H9 (cell line): ENCODE results near the gene TRMT1. TPM values are rescaled to one million over a fixed set of nuclear protein-coding genes. Genes with fewer than 3 reads are reported as not detected.

Experiments used
- DNase-seq: peaks from one replicate; pipeline ENCODE4 v3.0.0-alpha.2; 2017
- H2AFZ ChIP-seq: one replicate; pipeline ENCODE4 v1.6.1; 2013; ENCODE audit warnings: mild to moderate bottlenecking, low read length, control low read depth, moderate library complexity
- H2AK5ac ChIP-seq: 2 replicates; pipeline ENCODE4 v1.6.1; 2013; ENCODE audit warnings: low read length, control low read depth, mixed read lengths; ENCODE audit not compliant: insufficient read length
- H2BK120ac ChIP-seq: one replicate; pipeline ENCODE4 v1.6.1; 2013; ENCODE audit warnings: low read depth, mild to moderate bottlenecking, low read length, control low read depth, inconsistent platforms; ENCODE audit not compliant: poor library complexity, severe bottlenecking
- H2BK12ac ChIP-seq: 2 replicates; pipeline ENCODE4 v1.6.1; 2013; ENCODE audit warnings: low read length, control low read depth, mixed read lengths, low read depth; ENCODE audit not compliant: insufficient read length
- H2BK15ac ChIP-seq: 2 replicates; pipeline ENCODE4 v1.6.1; 2013; ENCODE audit warnings: low read depth, low read length, control low read depth
- H2BK20ac ChIP-seq: one replicate; pipeline ENCODE4 v1.6.1; 2013; ENCODE audit warnings: low read depth, mild to moderate bottlenecking, low read length, control low read depth, inconsistent platforms; ENCODE audit not compliant: poor library complexity, severe bottlenecking
- H2BK5ac ChIP-seq: 2 replicates; pipeline ENCODE4 v1.6.1; 2013; ENCODE audit warnings: low read length, control low read depth, mixed read lengths; ENCODE audit not compliant: insufficient read length
- H3K14ac ChIP-seq: 2 replicates; pipeline ENCODE4 v1.6.1; 2013; ENCODE audit warnings: low read length, control low read depth; ENCODE audit not compliant: insufficient read depth
- H3K18ac ChIP-seq: 2 replicates; pipeline ENCODE4 v1.6.1; 2013; ENCODE audit warnings: low read depth, mild to moderate bottlenecking, mixed read lengths, low read length, control low read depth; ENCODE audit not compliant: insufficient read length
- H3K23ac ChIP-seq: 2 replicates; pipeline ENCODE4 v1.6.1; 2013; ENCODE audit warnings: low read length, control low read depth, mixed read lengths, low read depth; ENCODE audit not compliant: insufficient read length
- H3K23me2 ChIP-seq: 2 replicates; pipeline ENCODE4 v1.6.1; 2013; ENCODE audit warnings: low read depth, mild to moderate bottlenecking, mixed read lengths, low read length, control low read depth; ENCODE audit not compliant: insufficient read length, poor library complexity, severe bottlenecking
- H3K27ac ChIP-seq: 2 replicates; pipeline ENCODE4 v1.5.1; 2013; ENCODE audit warnings: low read length, control low read depth, mixed read lengths, low read depth; ENCODE audit not compliant: insufficient read length
- H3K27me3 ChIP-seq: 2 replicates; pipeline ENCODE4 v1.6.1; 2013; ENCODE audit warnings: low read length, control low read depth, inconsistent platforms; ENCODE audit not compliant: insufficient read depth
- H3K4ac ChIP-seq: 2 replicates; pipeline ENCODE4 v1.6.1; 2013; ENCODE audit warnings: low read depth, mild to moderate bottlenecking, control low read depth, inconsistent platforms, low read length, moderate library complexity
- H3K4me1 ChIP-seq: 2 replicates; pipeline ENCODE4 v1.6.1; 2013; ENCODE audit warnings: low read length, control low read depth, inconsistent platforms; ENCODE audit not compliant: insufficient read depth
- H3K4me2 ChIP-seq: 2 replicates; pipeline ENCODE4 v1.6.1; 2013; ENCODE audit warnings: low read length, control low read depth, mixed read lengths; ENCODE audit not compliant: insufficient read length, insufficient read depth
- H3K56ac ChIP-seq: 2 replicates; pipeline ENCODE4 v1.6.1; 2013; ENCODE audit warnings: low read depth, mild to moderate bottlenecking, mixed read lengths, low read length, control low read depth; ENCODE audit not compliant: insufficient read length
- H3K79me1 ChIP-seq: 2 replicates; pipeline ENCODE4 v1.6.1; 2013; ENCODE audit warnings: low read depth, mild to moderate bottlenecking, moderate library complexity, low read length, control low read depth, inconsistent platforms; ENCODE audit not compliant: insufficient read depth, poor library complexity, severe bottlenecking
- H3K79me2 ChIP-seq: 2 replicates; pipeline ENCODE4 v1.6.1; 2013; ENCODE audit warnings: low read length, control low read depth, inconsistent platforms; ENCODE audit not compliant: insufficient read depth
- H3K9ac ChIP-seq: 2 replicates; pipeline ENCODE4 v1.6.1; 2013; ENCODE audit warnings: low read length, control low read depth, mixed read lengths; ENCODE audit not compliant: insufficient read length; ENCODE audit errors: extremely low read depth
- H3K9me3 ChIP-seq: one replicate; pipeline ENCODE4 v1.6.1; 2013; ENCODE audit warnings: low read depth, low read length, inconsistent platforms; ENCODE audit not compliant: control insufficient read depth
- H3T11ph ChIP-seq: one replicate; pipeline ENCODE4 v1.6.1; 2013; ENCODE audit warnings: mild to moderate bottlenecking, low read length, control low read depth, inconsistent platforms
- H4K20me1 ChIP-seq: one replicate; pipeline ENCODE4 v1.6.1; 2013; ENCODE audit not compliant: control insufficient read depth, insufficient read length, insufficient read depth
- H4K5ac ChIP-seq: 2 replicates; pipeline ENCODE4 v1.6.1; 2013; ENCODE audit warnings: low read depth, mild to moderate bottlenecking, mixed read lengths, low read length, control low read depth; ENCODE audit not compliant: insufficient read length
- H4K8ac ChIP-seq: replicated peaks from 2 replicates; pipeline ENCODE4 v1.6.1; 2013; ENCODE audit warnings: low read length, control low read depth, mixed read lengths, low read depth; ENCODE audit not compliant: insufficient read length
- H4K91ac ChIP-seq: 2 replicates; pipeline ENCODE4 v1.6.1; 2013; ENCODE audit warnings: low read depth, mild to moderate bottlenecking, moderate library complexity, mixed read lengths, low read length, control low read depth; ENCODE audit not compliant: insufficient read length
- H3K27ac Mint-ChIP-seq, 3 experiments: 2 replicates in 2 of 3; 3 replicates in 1 of 3; pipeline ENCODE4 v1.8.0; 2020 to 2021; ENCODE audit warnings: mixed read lengths in 3 of 3, mild to moderate bottlenecking in 1 of 3, moderate library complexity in 1 of 3
- H3K27me3 Mint-ChIP-seq: 2 replicates; pipeline ENCODE4 v1.8.0; 2021; ENCODE audit warnings: low read depth, mild to moderate bottlenecking, moderate library complexity, mixed read lengths
- H3K36me3 Mint-ChIP-seq, 3 experiments: 2 replicates in 2 of 3; 3 replicates in 1 of 3; pipeline ENCODE4 v1.8.0; 2020 to 2021; ENCODE audit warnings: low read depth in 3 of 3, mixed read lengths in 3 of 3; ENCODE audit not compliant: insufficient read depth in 1 of 3
- H3K4me1 Mint-ChIP-seq, 2 experiments: 2 replicates each; pipeline ENCODE4 v1.8.0; 2020; ENCODE audit warnings: mixed read lengths in 2 of 2
- H3K4me3 Mint-ChIP-seq, 2 experiments: 2 replicates in 1 of 2; 3 replicates in 1 of 2; pipeline ENCODE4 v1.8.0; 2020 to 2021; ENCODE audit warnings: mild to moderate bottlenecking in 2 of 2, mixed read lengths in 2 of 2, moderate library complexity in 1 of 2
- H3K9me3 Mint-ChIP-seq, 2 experiments: 2 replicates in 1 of 2; 3 replicates in 1 of 2; pipeline ENCODE4 v1.8.0; 2020; ENCODE audit warnings: mild to moderate bottlenecking in 2 of 2, mixed read lengths in 2 of 2, moderate library complexity in 1 of 2
- WGBS: extraction: QIAGEN DNeasy Blood & Tissue Kit; methylation state at CpG from one replicate; pipeline ENCODE4 v1.1.7; 2013; ENCODE audit warnings: missing lambda C conversion rate, low lambda C conversion rate, mixed read lengths; ENCODE audit not compliant: insufficient read length; ENCODE audit errors: extremely low coverage; 5-methylcytosine and 5-hydroxymethylcytosine counted together
- total RNA-seq: library from RNA; stranded (reverse); gene quantifications from 2 replicates; pipeline ENCODE4 v1.2.1, GENCODE V29; 2021
- TF ChIP-seq, protein P1 (sequence below): fragments of 200-600 bp; sonication (generic); conservative IDR thresholded peaks from 3 replicates; pipeline ENCODE4 v1.8.0; 2021; ENCODE audit warnings: antibody characterized with exemption, mild to moderate bottlenecking

The TRMT1 gene
- total RNA-seq, 1 experiment from 2014 or later, result 95.7 TPM

DNA sequence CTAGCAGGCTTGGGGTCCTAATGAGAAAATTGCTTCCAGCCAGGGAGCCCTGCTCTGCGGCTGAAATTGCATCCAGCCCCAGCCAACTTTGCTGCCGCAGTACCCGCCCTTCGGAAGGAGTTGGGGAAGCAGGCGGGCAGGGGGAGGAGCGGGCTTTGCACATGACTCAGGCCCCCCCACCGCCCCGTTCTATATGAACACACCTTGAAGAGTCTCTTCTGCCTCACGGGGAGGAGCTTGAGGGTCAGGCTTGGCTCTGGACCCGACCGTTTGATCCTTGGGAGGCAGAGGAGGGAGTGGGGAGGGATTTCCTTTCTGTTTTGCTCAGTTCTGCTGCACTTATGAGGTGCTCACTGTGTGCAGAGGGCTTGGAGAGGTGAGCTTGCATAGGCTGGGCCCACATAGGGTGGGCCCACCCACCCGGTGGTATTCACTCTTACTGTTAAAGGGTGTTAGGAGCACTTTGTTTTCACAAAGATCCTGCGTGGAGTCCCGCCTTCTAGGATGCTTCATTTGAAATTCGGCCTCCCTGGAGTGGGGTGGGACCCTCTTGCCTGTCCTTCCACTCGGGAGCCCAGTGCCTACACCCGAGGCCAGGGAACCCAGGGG is 60.4 kb downstream of the TRMT1 start:
- no CpG with 5 or more reads among the region's 17 CpGs for WGBS
- H3K9me3 ChIP-seq, result no peaks in the 10 kb centered on the region

More for the DNA sequence above, 60.4 kb downstream of the TRMT1 start:
- Histone ChIP-seq H3K23me2 (peaks cover 9% of the 10 kb centered on the region), H2BK5ac (no peak overlapping the region), H3K18ac (no peak overlapping the region), H2AFZ (no peak overlapping the region), H3K4ac (no peak overlapping the region), H3T11ph (no peak overlapping the region), H4K20me1 (no peaks in the 10 kb centered on the region), H2BK12ac (no peak overlapping the region), H4K5ac (no peak overlapping the region), H3K27me3 (peaks cover 66% of the 10 kb centered on the region), H4K8ac (no peak overlapping the region), H2AK5ac (no peak overlapping the region), H2BK20ac (no peak overlapping the region), H3K27ac (no peak overlapping the region), H3K4me2 (peak overlapping the region; percentile 42), H2BK15ac (no peak overlapping the region), H3K79me2 (no peaks in the 10 kb centered on the region), H3K9ac (no peak overlapping the region), H4K91ac (no peak overlapping the region), H2BK120ac (no peak overlapping the region), H3K4me1 (peaks cover 8% of the 10 kb centered on the region; the same call in 1 of the 2 replicates), H3K56ac (no peak overlapping the region), H3K79me1 (no peaks in the 10 kb centered on the region), H3K14ac (no peak overlapping the region; the same call in 1 of the 2 replicates), H3K23ac (no peak overlapping the region)
- TF ChIP-seq, protein P1, sequence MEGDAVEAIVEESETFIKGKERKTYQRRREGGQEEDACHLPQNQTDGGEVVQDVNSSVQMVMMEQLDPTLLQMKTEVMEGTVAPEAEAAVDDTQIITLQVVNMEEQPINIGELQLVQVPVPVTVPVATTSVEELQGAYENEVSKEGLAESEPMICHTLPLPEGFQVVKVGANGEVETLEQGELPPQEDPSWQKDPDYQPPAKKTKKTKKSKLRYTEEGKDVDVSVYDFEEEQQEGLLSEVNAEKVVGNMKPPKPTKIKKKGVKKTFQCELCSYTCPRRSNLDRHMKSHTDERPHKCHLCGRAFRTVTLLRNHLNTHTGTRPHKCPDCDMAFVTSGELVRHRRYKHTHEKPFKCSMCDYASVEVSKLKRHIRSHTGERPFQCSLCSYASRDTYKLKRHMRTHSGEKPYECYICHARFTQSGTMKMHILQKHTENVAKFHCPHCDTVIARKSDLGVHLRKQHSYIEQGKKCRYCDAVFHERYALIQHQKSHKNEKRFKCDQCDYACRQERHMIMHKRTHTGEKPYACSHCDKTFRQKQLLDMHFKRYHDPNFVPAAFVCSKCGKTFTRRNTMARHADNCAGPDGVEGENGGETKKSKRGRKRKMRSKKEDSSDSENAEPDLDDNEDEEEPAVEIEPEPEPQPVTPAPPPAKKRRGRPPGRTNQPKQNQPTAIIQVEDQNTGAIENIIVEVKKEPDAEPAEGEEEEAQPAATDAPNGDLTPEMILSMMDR, result no peak
- Mint-ChIP-seq H3K4me1 (peaks cover 43 to 69% of the 10 kb centered on the region in 2 experiments), H3K27ac (no peak overlapping the region), H3K9me3 (peaks cover 0 to 10% of the 10 kb centered on the region in 2 experiments; a peak in 2 of 5 replicates), H3K4me3 (peak overlapping the region; percentile 10 to 66; a peak in 4 of 5 replicates), H3K36me3 (no peaks in the 10 kb centered on the region; a peak in 1 of 7 replicates), H3K27me3 (peaks cover 97% of the 10 kb centered on the region)
- peak; percentile 73 for DNase-seq
